Limb (tissue), 2 donors: ENCODE results near the gene OR10K1.
"Not testable (repeated sequence)": the region's sequence is repeated elsewhere in the genome, so short reads cannot be mapped to it uniquely, and the experiment has no call there.

Experiments used
- DNase-seq, 2 donors: peaks; one replicate each; pipeline ENCODE4 v3.0.0-alpha.2; 2016; ENCODE audit errors: extremely low spot score in 2 of 2

Gene OR10K1

GRCh38 chr1:158461534-158461933 is at the start of gene OR10K1:
Gene OR10K1, plus strand, starts transcription at chr1:158461834. Its CDS starts 3,728 bp downstream, at chr1:158465562.
- no peak for DNase-seq

GRCh38 chr1:158414651-158415345 is 46.8 kb upstream of the OR10K1 start:
- DNase-seq: no peak

GRCh38 chr1:158417586-158417985 is 44.0 kb upstream of the OR10K1 start:
- DNase-seq: no peak

GRCh38 chr1:158422212-158422611 is 39.4 kb upstream of the OR10K1 start:
- no peak for DNase-seq

- DNase-seq: no peak
These were observed 36.6 kb upstream of the OR10K1 start for GRCh38 chr1:158425027-158425426.

- DNase-seq: no peak
These were observed 35.5 kb upstream of the OR10K1 start, which contains the start of gene OR10K2 for GRCh38 chr1:158426137-158426536. Gene OR10K2, minus strand, starts transcription at chr1:158426237. Its CDS starts 5,371 bp downstream, at chr1:158420866.

GRCh38 chr1:158430163-158430562 is 31.5 kb upstream of the OR10K1 start:
- DNase-seq: not testable (repeated sequence)

- no peak for DNase-seq
These were observed 26.9 kb upstream of the OR10K1 start for GRCh38 chr1:158434741-158435140.

- DNase-seq: no peak
These were observed 16.3 kb upstream of the OR10K1 start for GRCh38 chr1:158445376-158445775.

GRCh38 chr1:158454537-158454936 is 7.1 kb upstream of the OR10K1 start:
- no peak for DNase-seq

GRCh38 chr1:158457246-158457645 is 4.4 kb upstream of the OR10K1 start:
- no peak for DNase-seq

GRCh38 chr1:158458263-158458662 is 3.4 kb upstream of the OR10K1 start:
- no peak for DNase-seq

GRCh38 chr1:158471920-158472319 is 10.3 kb downstream of the OR10K1 start, which contains the start of gene OR10R2:
Gene OR10R2, plus strand, starts transcription at chr1:158472220. Its CDS starts 106 bp downstream, at chr1:158472326.
- no peak for DNase-seq

- no peak for DNase-seq
These were observed 23.8 kb downstream of the OR10K1 start for GRCh38 chr1:158485455-158485854.

GRCh38 chr1:158491316-158491715 is 29.7 kb downstream of the OR10K1 start:
- no peak for DNase-seq

- DNase-seq: no peak
These were observed 31.4 kb downstream of the OR10K1 start for GRCh38 chr1:158493054-158493453.

- DNase-seq: no peak
These were observed 33.2 kb downstream of the OR10K1 start for GRCh38 chr1:158494796-158495195.

GRCh38 chr1:158496374-158496773 is 34.7 kb downstream of the OR10K1 start:
- no peak for DNase-seq

GRCh38 chr1:158506369-158506987 is 44.8 kb downstream of the OR10K1 start:
- DNase-seq: no peak

- DNase-seq: no peak
These were observed 45.9 kb downstream of the OR10K1 start for GRCh38 chr1:158507511-158507910.

GRCh38 chr1:158509471-158510156 is 48.0 kb downstream of the OR10K1 start:
- peak; percentile 39 to 54 for DNase-seq

GRCh38 chr1:158516966-158517365 is 55.3 kb downstream of the OR10K1 start:
- DNase-seq: no peak
